ENCODE measurements around the gene SMURF1. TPM values are rescaled to one million over a fixed set of nuclear protein-coding genes. Genes with fewer than 3 reads are reported as not detected.

The SMURF1 gene
- total and polyA plus RNA-seq, 2 of the 8 experiments (the other 6 are each of a cell fraction or from before 2014, with no cell fraction given): 9.6 to 24.5 TPM

- TF ChIP-seq CHD7 (IDR thresholded peaks at IDR 0.05; ENCODE audit: insufficient replicate concordance, low read length) (no peak), JUND (IDR thresholded peaks at IDR 0.05; ENCODE audit: low read length) (no peak), CHD1 (IDR thresholded peaks at IDR 0.05; ENCODE audit: low read depth, low read length) (no peak), SRF (IDR thresholded peaks at IDR 0.05; ENCODE audit: low read depth, low read length) (no peak)
These were observed 113.5 kb downstream of the SMURF1 start (continued) for GRCh38 chr7:99030457-99030856.

All from H1 (cell line).